GM10266 (cell line): ENCODE data around the gene UBE2G1.

Experiments
- DNase-seq: peaks from one replicate; pipeline ENCODE4 v3.0.0; 2012; ENCODE audit errors: extremely low spot score
- TF ChIP-seq, protein P1 (sequence below): IDR thresholded peaks from 2 replicates; pipeline ENCODE4 v1.5.1; 2012; ENCODE audit warnings: mild to moderate bottlenecking, low read depth; ENCODE audit not compliant: control insufficient read depth, insufficient read depth; ENCODE audit errors: missing control alignments

The UBE2G1 gene

DNA sequence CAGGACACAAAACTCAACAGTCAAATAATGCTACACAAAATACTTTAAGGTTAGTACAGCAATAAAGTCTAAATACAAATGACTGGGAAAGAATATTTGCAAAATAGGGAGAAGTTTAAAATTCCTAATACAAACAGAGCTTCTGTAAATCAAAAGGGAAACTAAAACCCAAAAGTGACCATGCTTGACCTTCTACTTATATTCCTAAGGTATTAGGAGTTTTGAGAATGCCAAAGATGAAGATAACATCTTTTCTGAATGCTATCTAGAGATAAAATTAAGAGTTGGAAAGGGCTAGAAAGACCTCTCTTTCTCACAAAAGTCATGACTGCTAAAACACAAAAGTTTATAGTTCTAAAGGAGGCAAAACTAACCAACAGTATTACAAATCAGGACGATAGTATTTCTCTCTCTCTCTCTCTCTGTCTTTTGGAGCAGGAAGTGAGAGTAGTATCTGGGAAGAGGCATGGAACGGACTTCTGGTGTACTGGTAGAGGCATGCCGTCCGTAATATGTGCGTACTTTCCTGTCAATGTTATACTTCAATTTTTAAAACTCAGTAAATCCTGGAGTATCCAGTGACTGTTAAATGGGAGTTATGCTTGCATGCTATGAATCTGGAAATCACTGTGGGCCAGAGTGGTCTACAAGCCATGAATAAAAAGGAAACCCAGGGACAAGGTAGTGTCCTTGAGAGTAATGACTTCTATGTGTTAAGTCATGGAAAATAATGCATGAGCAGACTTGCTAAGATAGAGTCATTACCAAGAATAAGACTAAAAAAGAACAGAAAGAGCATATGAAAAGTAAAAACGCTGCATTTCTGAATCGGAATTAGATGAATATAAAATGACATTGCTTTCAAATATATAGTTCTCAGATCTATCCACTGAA is 53.0 kb downstream of the UBE2G1 start:
- TF ChIP-seq, protein P1, sequence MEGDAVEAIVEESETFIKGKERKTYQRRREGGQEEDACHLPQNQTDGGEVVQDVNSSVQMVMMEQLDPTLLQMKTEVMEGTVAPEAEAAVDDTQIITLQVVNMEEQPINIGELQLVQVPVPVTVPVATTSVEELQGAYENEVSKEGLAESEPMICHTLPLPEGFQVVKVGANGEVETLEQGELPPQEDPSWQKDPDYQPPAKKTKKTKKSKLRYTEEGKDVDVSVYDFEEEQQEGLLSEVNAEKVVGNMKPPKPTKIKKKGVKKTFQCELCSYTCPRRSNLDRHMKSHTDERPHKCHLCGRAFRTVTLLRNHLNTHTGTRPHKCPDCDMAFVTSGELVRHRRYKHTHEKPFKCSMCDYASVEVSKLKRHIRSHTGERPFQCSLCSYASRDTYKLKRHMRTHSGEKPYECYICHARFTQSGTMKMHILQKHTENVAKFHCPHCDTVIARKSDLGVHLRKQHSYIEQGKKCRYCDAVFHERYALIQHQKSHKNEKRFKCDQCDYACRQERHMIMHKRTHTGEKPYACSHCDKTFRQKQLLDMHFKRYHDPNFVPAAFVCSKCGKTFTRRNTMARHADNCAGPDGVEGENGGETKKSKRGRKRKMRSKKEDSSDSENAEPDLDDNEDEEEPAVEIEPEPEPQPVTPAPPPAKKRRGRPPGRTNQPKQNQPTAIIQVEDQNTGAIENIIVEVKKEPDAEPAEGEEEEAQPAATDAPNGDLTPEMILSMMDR, result no peak
- DNase-seq, result no peak

DNA sequence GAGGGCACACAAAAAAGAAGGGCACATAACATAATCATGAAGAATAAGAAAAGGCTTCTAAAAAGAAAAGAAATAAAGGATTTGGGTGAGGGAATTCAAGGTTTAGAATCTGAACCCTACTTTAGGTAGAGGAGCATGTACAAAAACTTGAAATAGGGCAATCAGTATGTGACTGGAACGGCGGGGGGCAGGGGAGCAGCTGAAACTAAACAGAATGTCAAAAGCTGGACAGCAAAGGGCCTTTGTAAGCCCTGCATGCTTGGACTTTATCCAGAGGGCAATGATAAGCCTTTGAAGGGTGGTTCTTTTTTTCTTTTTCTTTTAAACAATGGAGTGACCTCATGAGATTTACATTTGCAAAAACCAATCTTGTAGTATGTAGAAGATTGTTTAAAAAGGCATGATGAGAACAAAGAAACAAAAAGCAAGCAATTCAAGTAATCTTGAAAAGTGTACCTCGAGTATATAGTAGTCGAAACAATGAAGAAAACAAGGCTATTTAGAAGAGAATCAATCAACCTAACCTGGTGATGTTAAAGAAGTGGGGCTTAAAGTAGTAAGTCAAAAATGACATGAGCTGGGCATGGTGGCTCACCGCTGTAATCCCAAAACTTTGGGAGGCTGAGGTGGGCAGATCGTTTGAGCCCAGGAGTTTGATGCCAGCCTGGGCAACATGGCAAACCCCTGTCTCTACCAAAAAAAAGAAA is 56.0 kb downstream of the UBE2G1 start:
- TF ChIP-seq, protein P1, result no peak
- DNase-seq, result no peak

DNA sequence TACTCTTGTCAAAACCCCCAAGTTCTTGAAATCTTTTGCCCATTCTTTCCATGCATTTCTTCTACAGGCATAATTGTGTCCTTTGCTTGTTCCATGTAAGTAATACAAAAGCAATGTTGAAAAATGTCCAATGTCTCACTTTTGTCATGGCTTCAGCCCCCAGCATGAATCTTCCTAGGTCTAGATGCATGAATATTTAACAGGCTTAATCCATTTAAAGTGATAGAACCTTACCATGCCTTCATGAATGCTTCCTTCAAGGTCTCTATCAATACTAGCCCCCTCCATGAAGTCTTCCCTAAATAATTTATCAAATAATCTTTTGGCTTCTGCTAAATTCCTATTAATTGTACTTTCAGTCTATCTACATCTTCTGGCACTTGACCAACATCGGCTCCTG is 56.6 kb downstream of the UBE2G1 start:
- TF ChIP-seq, protein P1, result no peak
- DNase-seq, result no peak

DNA sequence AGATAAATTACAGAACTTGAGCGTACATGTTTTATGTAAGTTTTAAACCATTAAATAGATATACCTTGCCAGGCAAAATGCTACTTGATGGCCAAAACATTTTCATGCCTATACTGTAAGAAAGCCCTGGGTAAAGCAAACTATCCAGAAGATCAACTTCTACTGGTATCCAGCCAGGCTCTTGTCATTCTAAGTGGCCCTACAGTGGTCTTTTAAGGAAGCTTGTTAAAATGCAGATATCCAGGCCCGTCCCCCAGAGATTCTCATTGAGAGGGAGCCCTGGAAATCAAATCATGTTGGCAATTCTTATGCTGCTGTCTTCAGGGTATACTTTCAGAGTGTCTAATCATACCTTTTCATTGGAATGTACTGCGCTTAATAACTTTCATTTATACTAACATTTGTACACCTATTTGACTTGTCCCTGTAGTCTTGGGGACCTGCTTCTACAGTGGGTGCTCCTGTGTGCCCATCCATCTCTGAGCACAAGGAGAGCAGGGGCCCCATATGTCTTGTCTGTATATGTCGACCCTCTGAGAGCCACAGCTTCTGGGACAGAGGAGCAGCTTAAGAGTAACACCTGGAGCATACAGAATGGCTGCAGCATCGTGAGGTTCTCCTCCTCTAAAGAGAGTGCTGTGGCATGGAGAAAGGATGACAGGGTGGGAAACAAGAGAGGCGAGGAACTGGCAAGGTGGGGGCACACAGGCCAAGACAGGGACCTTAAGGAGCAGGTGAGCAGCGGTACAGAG is 59.1 kb downstream of the UBE2G1 start:
- no peak for DNase-seq
- TF ChIP-seq, protein P1, result no peak

DNA sequence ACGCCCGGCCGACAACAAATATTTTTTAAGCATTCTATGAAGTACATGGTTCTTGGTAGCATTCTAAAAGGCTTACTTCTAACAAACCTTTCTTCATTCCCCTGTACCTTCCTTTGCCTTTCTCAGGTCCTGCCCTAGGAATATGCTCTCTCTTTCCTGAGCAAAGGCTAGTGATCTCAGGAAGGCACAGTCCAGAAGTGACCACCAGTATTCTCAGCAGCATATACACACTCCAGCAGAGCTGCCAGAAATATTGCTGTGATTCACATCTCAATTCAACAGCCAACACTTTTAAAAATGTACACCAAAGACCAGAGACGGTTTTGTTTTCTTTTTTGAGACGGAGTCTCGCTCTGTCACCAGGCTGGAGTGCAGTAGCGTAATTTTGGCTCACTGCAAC is 61.3 kb downstream of the UBE2G1 start:
- no peak for DNase-seq
- TF ChIP-seq, protein P1, result no peak

DNA sequence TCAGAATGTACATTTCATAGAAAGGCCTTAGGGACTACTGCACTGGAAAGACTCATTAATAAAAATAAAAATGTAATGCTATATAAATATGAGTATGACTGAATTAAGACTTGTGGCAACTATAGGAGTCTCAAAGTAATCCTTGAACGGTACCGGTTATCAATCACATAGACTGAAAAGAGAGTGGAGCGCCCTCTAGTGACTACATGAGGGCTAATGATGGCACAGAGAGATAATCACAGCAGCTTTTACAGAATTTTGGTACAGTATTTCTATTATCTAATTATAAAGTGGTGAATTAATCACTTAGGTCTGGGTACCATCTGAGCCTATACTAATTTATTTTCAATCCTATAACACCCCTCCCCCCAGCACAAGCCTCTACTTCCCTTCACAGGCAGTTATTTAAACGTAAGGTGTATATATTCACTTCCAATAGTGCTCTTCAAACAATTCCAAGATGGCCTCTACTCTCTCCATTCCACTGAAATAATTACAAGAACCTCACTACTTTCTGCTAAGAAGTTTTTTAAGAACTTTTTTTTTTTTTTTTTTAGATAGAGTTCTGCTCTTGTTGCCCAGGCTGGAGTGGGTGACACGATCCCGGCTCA is 62.0 kb downstream of the UBE2G1 start:
- TF ChIP-seq, protein P1, result peak; percentile 71
- DNase-seq, result peak; percentile 57
